Astrocyte (in vitro differentiated cells and primary cell): Measurements from ENCODE around the gene PTPN14. TPM values are rescaled to one million over a fixed set of nuclear protein-coding genes. Genes with fewer than 3 reads are reported as not detected.
"Not testable (repeated sequence)": the region's sequence is repeated elsewhere in the genome, so short reads cannot be mapped to it uniquely, and the experiment has no call there.

Experiments
- DNase-seq: peaks from one replicate; pipeline ENCODE4 v3.0.0-alpha.2; 2010; ENCODE audit warnings: low read depth
- FAIRE-seq: peaks from 2 replicates; lab custom pipeline; 2011; peaks lifted over from hg19 to GRCh38; lab: Jason Lieb, UNC
- H2AFZ ChIP-seq: 2 replicates; pipeline ENCODE4 v1.6.0; 2012; ENCODE audit warnings: low read depth, low read length, inconsistent platforms
- H3K27ac ChIP-seq: 2 replicates; pipeline ENCODE4 v1.5.1; 2011; ENCODE audit warnings: low read depth, low read length, inconsistent platforms
- H3K27me3 ChIP-seq: 2 replicates; pipeline ENCODE4 v1.6.0; 2011; ENCODE audit warnings: low read length, inconsistent platforms; ENCODE audit not compliant: insufficient read depth
- H3K36me3 ChIP-seq: 2 replicates; pipeline ENCODE4 v1.5.1; 2011; ENCODE audit warnings: low read length, inconsistent platforms; ENCODE audit not compliant: insufficient read depth
- H3K4me1 ChIP-seq: 2 replicates; pipeline ENCODE4 v1.5.1; 2011; ENCODE audit warnings: low read length, inconsistent platforms; ENCODE audit not compliant: insufficient read depth
- H3K4me2 ChIP-seq: 2 replicates; pipeline ENCODE4 v1.6.0; 2012; ENCODE audit warnings: low read length, inconsistent platforms
- H3K4me3 ChIP-seq: 2 replicates; pipeline ENCODE4 v1.5.1; 2011; ENCODE audit warnings: low read depth, mild to moderate bottlenecking, low read length, inconsistent platforms; ENCODE audit not compliant: insufficient read depth
- H3K79me2 ChIP-seq: 2 replicates; pipeline ENCODE4 v1.6.0; 2012; ENCODE audit warnings: mild to moderate bottlenecking, low read length, inconsistent platforms; ENCODE audit not compliant: insufficient read depth
- H3K9ac ChIP-seq: 2 replicates; pipeline ENCODE4 v1.6.0; 2012; ENCODE audit warnings: mild to moderate bottlenecking, low read length, inconsistent platforms
- H3K9me3 ChIP-seq: 2 replicates; pipeline ENCODE4 v1.5.1; 2012; ENCODE audit warnings: low read depth, mild to moderate bottlenecking, low read length, inconsistent platforms; ENCODE audit not compliant: insufficient read depth
- H4K20me1 ChIP-seq: 2 replicates; pipeline ENCODE4 v1.6.0; 2012; ENCODE audit warnings: low read length, inconsistent platforms; ENCODE audit not compliant: insufficient read depth
- H3K27ac Mint-ChIP-seq: one replicate; pipeline ENCODE4 v1.8.0; 2021; ENCODE audit warnings: mild to moderate bottlenecking, mixed read lengths; ENCODE audit not compliant: unreplicated experiment
- H3K27me3 Mint-ChIP-seq: one replicate; pipeline ENCODE4 v1.8.0; 2021; ENCODE audit warnings: low read depth, mixed read lengths; ENCODE audit not compliant: unreplicated experiment
- H3K36me3 Mint-ChIP-seq: one replicate; pipeline ENCODE4 v1.8.0; 2021; ENCODE audit warnings: low read depth, mixed read lengths; ENCODE audit not compliant: unreplicated experiment
- H3K4me1 Mint-ChIP-seq: one replicate; pipeline ENCODE4 v1.8.0; 2021; ENCODE audit warnings: low read depth, mixed read lengths; ENCODE audit not compliant: unreplicated experiment
- H3K4me3 Mint-ChIP-seq: one replicate; pipeline ENCODE4 v1.8.0; 2021; ENCODE audit warnings: mild to moderate bottlenecking, moderate library complexity, mixed read lengths; ENCODE audit not compliant: unreplicated experiment
- H3K9me3 Mint-ChIP-seq: one replicate; pipeline ENCODE4 v1.8.0; 2021; ENCODE audit warnings: mild to moderate bottlenecking, mixed read lengths; ENCODE audit not compliant: unreplicated experiment
- CTCF ChIP-seq: IDR thresholded peaks from 2 replicates; pipeline ENCODE4 v1.5.1; 2011; ENCODE audit warnings: low read depth, mild to moderate bottlenecking, inconsistent platforms, low read length, moderate library complexity; ENCODE audit not compliant: insufficient read depth
- EZH2 ChIP-seq: IDR thresholded peaks from 2 replicates; pipeline ENCODE4 v1.6.1; 2012; ENCODE audit warnings: mild to moderate bottlenecking, low read length, inconsistent platforms; ENCODE audit not compliant: insufficient read depth
- total RNA-seq: library from RNA; stranded (reverse); gene quantifications from 2 replicates; pipeline ENCODE4 v1.2.1, GENCODE V29; 2021

Gene PTPN14
- total RNA-seq, 1 donor from 2014 or later = 177 TPM

- H3K36me3 ChIP-seq = peaks cover 40% of the 10 kb centered on the region
- no peaks in the 10 kb centered on the region for H3K27me3 Mint-ChIP-seq
Observed at GRCh38 chr1:214398490-214398889, 152.9 kb downstream of the PTPN14 start.

GRCh38 chr1:214397497-214397896 lies 153.9 kb downstream of the PTPN14 start:
- no peaks in the 10 kb centered on the region for H3K27me3 Mint-ChIP-seq
- DNase-seq (no peak), FAIRE-seq (no peak)
- H3K27ac Mint-ChIP-seq = no peak overlapping the region
- peaks cover 46% of the 10 kb centered on the region for H3K4me1 Mint-ChIP-seq
- no peak overlapping the region for H3K4me2 ChIP-seq
- peaks cover 24% of the 10 kb centered on the region for H3K4me1 ChIP-seq
- no peak overlapping the region for H3K4me3 ChIP-seq
- no peak overlapping the region for H3K27ac ChIP-seq
- H3K79me2 ChIP-seq = peaks cover 30% of the 10 kb centered on the region
- no peaks in the 10 kb centered on the region for H4K20me1 ChIP-seq
- H3K9me3 Mint-ChIP-seq = no peaks in the 10 kb centered on the region
- H3K36me3 ChIP-seq = peaks cover 49% of the 10 kb centered on the region
- H3K27me3 ChIP-seq = no peaks in the 10 kb centered on the region
- TF ChIP-seq CTCF (no peak), EZH2 (no peak)
- H3K9ac ChIP-seq = no peak overlapping the region
- no peak overlapping the region for H3K4me3 Mint-ChIP-seq
- H3K9me3 ChIP-seq = no peaks in the 10 kb centered on the region
- peaks cover 61% of the 10 kb centered on the region for H3K36me3 Mint-ChIP-seq
- H2AFZ ChIP-seq = no peak overlapping the region

More at GRCh38 chr1:214398490-214398889, 152.9 kb downstream of the PTPN14 start:
- no peak overlapping the region for H3K9ac ChIP-seq
- Mint-ChIP-seq H3K36me3 (peaks cover 55% of the 10 kb centered on the region), H3K27ac (no peak overlapping the region), H3K4me1 (peaks cover 56% of the 10 kb centered on the region), H3K9me3 (no peaks in the 10 kb centered on the region), H3K4me3 (no peak overlapping the region)
- TF ChIP-seq EZH2 = no peak
- TF ChIP-seq CTCF = no peak
- peaks cover 35% of the 10 kb centered on the region for H3K79me2 ChIP-seq
- no peak overlapping the region for H3K27ac ChIP-seq
- no peak for DNase-seq
- H3K4me1 ChIP-seq = peaks cover 33% of the 10 kb centered on the region
- no peak overlapping the region for H2AFZ ChIP-seq
- FAIRE-seq = no peak
- H4K20me1 ChIP-seq = no peaks in the 10 kb centered on the region
- no peak overlapping the region for H3K4me2 ChIP-seq
- no peak overlapping the region for H3K4me3 ChIP-seq
- H3K9me3 ChIP-seq = no peaks in the 10 kb centered on the region
- no peaks in the 10 kb centered on the region for H3K27me3 ChIP-seq

GRCh38 chr1:214396330-214396729 lies 155.1 kb downstream of the PTPN14 start:
- no peak overlapping the region for H3K4me3 Mint-ChIP-seq
- DNase-seq = peak; percentile 86
- H3K4me1 Mint-ChIP-seq = peaks cover 41% of the 10 kb centered on the region
- H3K4me1 ChIP-seq = peaks cover 24% of the 10 kb centered on the region
- no peak overlapping the region for H2AFZ ChIP-seq
- no peak overlapping the region for H3K27ac Mint-ChIP-seq
- H3K36me3 ChIP-seq = peaks cover 54% of the 10 kb centered on the region
- no peak for FAIRE-seq
- no peak overlapping the region for H3K27ac ChIP-seq
- no peak overlapping the region for H3K4me3 ChIP-seq
- no peaks in the 10 kb centered on the region for H3K27me3 Mint-ChIP-seq
- peaks cover 64% of the 10 kb centered on the region for H3K36me3 Mint-ChIP-seq
- H3K27me3 ChIP-seq = no peaks in the 10 kb centered on the region
- H3K79me2 ChIP-seq = peaks cover 24% of the 10 kb centered on the region
- H4K20me1 ChIP-seq = no peaks in the 10 kb centered on the region
- no peak overlapping the region for H3K9ac ChIP-seq
- TF ChIP-seq EZH2 (no peak), CTCF (no peak)
- no peak overlapping the region for H3K4me2 ChIP-seq
- no peaks in the 10 kb centered on the region for H3K9me3 ChIP-seq
- no peaks in the 10 kb centered on the region for H3K9me3 Mint-ChIP-seq

- Histone ChIP-seq H3K4me1 (peaks cover 10% of the 10 kb centered on the region), H3K36me3 (peaks cover 54% of the 10 kb centered on the region), H3K4me2 (peak overlapping the region; percentile 30), H3K79me2 (peaks cover 30% of the 10 kb centered on the region), H3K27ac (peak overlapping the region; percentile 66), H3K9ac (peak overlapping the region; percentile 23)
- H4K20me1 ChIP-seq, H2AFZ ChIP-seq, H3K27me3 ChIP-seq, H3K9me3 ChIP-seq, H3K4me3 Mint-ChIP-seq, H3K27me3 Mint-ChIP-seq, H3K27ac Mint-ChIP-seq, H3K9me3 Mint-ChIP-seq, FAIRE-seq, H3K4me3 ChIP-seq: not testable (repeated sequence)
- peaks cover 24% of the 10 kb centered on the region for H3K4me1 Mint-ChIP-seq
- H3K36me3 Mint-ChIP-seq = peaks cover 50% of the 10 kb centered on the region
- peak; percentile 91 for DNase-seq
Observed at GRCh38 chr1:214394569-214394968, 156.8 kb downstream of the PTPN14 start.
